COLO829 (cell line): ENCODE data around the gene USP44.
A peak's percentile ranks its signal among the peaks of the same experiment; 100 is the strongest.

Source experiments
- DNase-seq: peaks from one replicate; pipeline ENCODE4 v3.0.0; 2012; ENCODE audit warnings: low spot score

USP44 gene

GRCh38 chr12:95548056-95548538 lies 3.2 kb downstream of the USP44 start:
- DNase-seq = no peak

- DNase-seq = no peak
Measured at GRCh38 chr12:95547522-95548055, 3.7 kb downstream of the USP44 start.

GRCh38 chr12:95546491-95546813 lies 4.8 kb downstream of the USP44 start:
- no peak for DNase-seq

GRCh38 chr12:95545731-95546490 lies 5.4 kb downstream of the USP44 start:
- no peak for DNase-seq

- DNase-seq = no peak
Measured at GRCh38 chr12:95545303-95545702, 6.0 kb downstream of the USP44 start.

GRCh38 chr12:95544756-95545155 lies 6.5 kb downstream of the USP44 start:
- no peak for DNase-seq

- DNase-seq = no peak
Measured at GRCh38 chr12:95543305-95543704, 8.0 kb downstream of the USP44 start.

GRCh38 chr12:95541436-95541835 lies 9.8 kb downstream of the USP44 start:
- DNase-seq = no peak

- no peak for DNase-seq
Measured at GRCh38 chr12:95538656-95539055, 12.6 kb downstream of the USP44 start.

GRCh38 chr12:95538006-95538405 lies 13.3 kb downstream of the USP44 start:
- no peak for DNase-seq

- no peak for DNase-seq
Measured at GRCh38 chr12:95533985-95534384, 17.3 kb downstream of the USP44 start.

GRCh38 chr12:95532851-95533250 lies 18.4 kb downstream of the USP44 start:
- peak; percentile 30 for DNase-seq

GRCh38 chr12:95529693-95530225 lies 21.5 kb downstream of the USP44 start:
- peak; percentile 7 for DNase-seq

GRCh38 chr12:95528431-95528830 lies 22.8 kb downstream of the USP44 start:
- DNase-seq = no peak

GRCh38 chr12:95522692-95523091 lies 28.6 kb downstream of the USP44 start:
- no peak for DNase-seq

- no peak for DNase-seq
Measured at GRCh38 chr12:95520816-95521215, 30.5 kb downstream of the USP44 start.

- DNase-seq = no peak
Measured at GRCh38 chr12:95518944-95519343, 32.3 kb downstream of the USP44 start.

- DNase-seq = no peak
Measured at GRCh38 chr12:95517246-95517645, 34.0 kb downstream of the USP44 start.

- no peak for DNase-seq
Measured at GRCh38 chr12:95516757-95517156, 34.5 kb downstream of the USP44 start.

GRCh38 chr12:95515197-95515596 lies 36.1 kb downstream of the USP44 start:
- no peak for DNase-seq

- DNase-seq = no peak
Measured at GRCh38 chr12:95513599-95513998, 37.7 kb downstream of the USP44 start.

- no peak for DNase-seq
Measured at GRCh38 chr12:95511977-95512376, 39.3 kb downstream of the USP44 start.

- no peak for DNase-seq
Measured at GRCh38 chr12:95509300-95509699, 42.0 kb downstream of the USP44 start.
